GM18505 (cell line): ENCODE results near the gene UBXN4.

Source experiments
- ATAC-seq: cut with Tn5 transposase; IDR thresholded peaks from one replicate; pipeline ENCODE4 v1.9.1; 2021; ENCODE audit not compliant: unreplicated experiment
- POLR2A ChIP-seq: IDR thresholded peaks from 4 replicates; pipeline ENCODE4 v1.6.1; 2011; ENCODE audit warnings: borderline replicate concordance; ENCODE audit not compliant: insufficient read depth, insufficient read length; ENCODE audit errors: extremely low read depth

UBXN4 gene

GRCh38 chr2:135825550-135826176 lies 84.0 kb downstream of the UBXN4 start:
- TF ChIP-seq POLR2A, result no peak
- ATAC-seq, result no peak

DNA sequence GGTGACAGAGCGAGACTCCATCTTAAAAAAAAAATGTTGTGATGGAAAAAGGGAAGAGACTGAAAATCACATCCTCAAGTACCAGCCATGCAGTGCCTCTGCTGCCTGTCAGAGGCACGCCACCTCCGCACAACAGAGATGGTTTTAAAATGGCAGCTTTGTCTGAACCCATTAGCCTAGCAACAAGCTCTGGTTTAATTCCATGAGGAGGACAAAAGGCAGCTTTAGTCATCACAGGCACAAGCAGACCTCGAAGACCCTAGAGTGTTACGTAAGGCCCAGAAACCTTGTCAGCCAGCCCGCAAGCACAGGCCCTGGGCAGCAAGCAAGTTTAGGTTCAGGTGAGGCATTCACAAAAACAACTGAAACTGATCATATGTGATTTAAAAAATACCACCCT lies 84.9 kb downstream of the UBXN4 start:
- no peak for TF ChIP-seq POLR2A
- ATAC-seq, result no peak

GRCh38 chr2:135829378-135830135 lies 87.9 kb downstream of the UBXN4 start:
- ATAC-seq, result no peak
- no peak for TF ChIP-seq POLR2A

GRCh38 chr2:135831180-135831812 lies 89.6 kb downstream of the UBXN4 start:
- no peak for ATAC-seq
- no peak for TF ChIP-seq POLR2A

- no peak for TF ChIP-seq POLR2A
- ATAC-seq, result no peak
Observed at GRCh38 chr2:135832891-135833290, 91.2 kb downstream of the UBXN4 start.
